Activated T-helper 9 cell treated with anti-CD3 and anti-CD28 coated beads, Interleukin-2, amount 50 U/mL, for 16 hours (primary cell): ENCODE results near the gene NDUFA3.

Experiments used
- DNase-seq: peaks from one replicate; pipeline ENCODE4 v3.0.0-alpha.2; 2020; ENCODE audit warnings: low read depth

The NDUFA3 gene

DNA sequence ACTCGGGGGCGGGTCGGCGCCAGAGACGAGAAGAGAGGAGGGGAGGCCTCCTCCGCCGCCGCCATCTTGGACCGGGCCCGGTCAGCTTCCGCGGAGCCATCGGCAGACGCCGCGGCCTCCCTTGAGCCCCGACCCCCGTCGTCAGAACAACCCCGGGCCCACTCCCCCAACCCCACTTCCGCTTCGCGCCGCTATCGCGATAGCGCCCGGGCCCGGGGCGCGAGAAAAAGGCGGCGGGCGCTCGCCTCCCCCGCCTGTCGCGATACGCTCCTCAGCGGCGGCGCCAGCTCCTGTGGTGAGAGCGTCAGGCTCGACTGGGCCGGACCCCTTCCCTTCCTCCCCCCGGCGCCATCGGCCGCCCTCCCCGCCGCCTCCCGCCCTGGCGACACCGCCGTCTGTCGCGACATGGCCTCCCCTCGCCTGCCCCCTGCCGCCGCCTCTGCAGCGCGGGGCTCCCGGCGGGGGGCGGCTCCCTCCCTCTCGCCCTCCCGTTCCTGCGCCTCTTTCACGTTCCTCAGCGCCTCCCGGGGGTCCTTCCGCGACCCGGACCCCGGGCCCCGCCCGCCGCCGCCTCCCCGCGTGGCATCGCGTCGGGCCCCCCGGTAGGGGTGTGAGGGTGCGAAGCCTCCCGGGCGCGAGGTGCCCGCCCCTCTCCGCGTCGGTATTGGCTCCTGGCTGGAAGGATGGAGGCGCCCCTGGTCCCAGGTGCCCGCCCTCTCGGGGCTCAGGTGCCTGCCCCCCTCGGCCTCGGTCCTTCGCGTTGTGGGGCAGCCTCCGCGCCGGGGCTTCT, 35.2 kb downstream of the NDUFA3 start, which contains the start of gene CNOT3:
Gene CNOT3 (plus strand): TSS at position 64 of the 790 bp plus-strand sequence. CDS start 5,217 bp downstream, outside the sequence.
- peak; percentile 32 for DNase-seq

DNA sequence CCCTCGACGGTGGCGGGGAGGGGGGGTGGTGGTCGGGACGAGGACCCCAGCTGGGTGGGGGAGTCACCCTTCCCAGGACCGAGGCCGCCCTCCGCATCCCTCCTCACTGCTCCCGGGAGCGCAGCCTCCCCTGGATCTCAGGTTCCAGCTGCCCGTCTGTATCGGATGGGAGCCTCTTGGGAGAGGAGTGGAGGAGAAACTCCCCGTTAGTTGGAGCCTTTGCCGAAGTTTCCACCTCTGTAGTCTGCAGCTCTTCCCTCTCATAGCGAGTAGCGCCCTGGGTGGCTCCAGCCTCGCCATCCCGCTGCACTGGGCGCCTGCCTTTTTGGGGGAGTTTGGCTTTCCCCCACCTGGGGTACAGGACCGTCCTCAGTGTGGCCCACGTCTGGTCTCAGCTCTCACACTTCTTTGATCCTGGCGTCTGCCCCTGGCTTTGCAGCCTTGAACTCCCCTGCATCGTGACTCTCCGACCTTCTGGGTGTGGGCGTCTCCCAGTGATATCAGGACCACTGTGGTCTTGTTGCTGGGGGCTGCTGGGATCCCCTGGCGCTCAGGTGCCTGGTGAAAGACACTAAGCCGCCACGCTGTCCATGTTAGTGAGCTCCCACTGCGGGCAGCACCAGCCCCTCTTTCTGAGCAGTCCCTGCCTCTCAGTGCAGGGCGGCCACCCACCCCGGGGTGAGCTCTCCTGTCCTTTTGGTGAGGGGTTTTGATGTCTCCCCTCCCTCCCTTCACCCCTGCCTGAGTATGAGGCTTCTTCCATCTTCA, 36.0 kb downstream of the NDUFA3 start:
- no peak for DNase-seq

DNA sequence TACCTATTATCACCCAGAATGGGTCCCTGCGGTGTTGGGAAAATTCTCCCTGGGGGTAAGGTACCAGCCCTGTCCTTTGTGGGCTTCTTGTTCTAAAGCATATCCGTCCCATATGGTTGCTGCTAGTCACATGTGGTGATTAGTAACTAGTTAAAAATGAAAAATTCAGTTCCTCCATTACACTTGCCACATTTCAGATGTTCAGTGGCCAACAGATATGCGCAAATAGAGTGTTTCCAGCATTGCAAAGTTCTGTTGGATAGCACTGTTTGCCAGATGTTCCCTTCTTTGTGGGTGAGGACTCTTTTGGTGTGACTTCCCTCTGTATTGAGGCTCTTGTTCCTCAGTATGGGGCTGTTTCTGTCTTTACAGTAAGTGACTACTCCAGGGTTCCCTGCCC, 38.7 kb downstream of the NDUFA3 start:
- DNase-seq = no peak

DNA sequence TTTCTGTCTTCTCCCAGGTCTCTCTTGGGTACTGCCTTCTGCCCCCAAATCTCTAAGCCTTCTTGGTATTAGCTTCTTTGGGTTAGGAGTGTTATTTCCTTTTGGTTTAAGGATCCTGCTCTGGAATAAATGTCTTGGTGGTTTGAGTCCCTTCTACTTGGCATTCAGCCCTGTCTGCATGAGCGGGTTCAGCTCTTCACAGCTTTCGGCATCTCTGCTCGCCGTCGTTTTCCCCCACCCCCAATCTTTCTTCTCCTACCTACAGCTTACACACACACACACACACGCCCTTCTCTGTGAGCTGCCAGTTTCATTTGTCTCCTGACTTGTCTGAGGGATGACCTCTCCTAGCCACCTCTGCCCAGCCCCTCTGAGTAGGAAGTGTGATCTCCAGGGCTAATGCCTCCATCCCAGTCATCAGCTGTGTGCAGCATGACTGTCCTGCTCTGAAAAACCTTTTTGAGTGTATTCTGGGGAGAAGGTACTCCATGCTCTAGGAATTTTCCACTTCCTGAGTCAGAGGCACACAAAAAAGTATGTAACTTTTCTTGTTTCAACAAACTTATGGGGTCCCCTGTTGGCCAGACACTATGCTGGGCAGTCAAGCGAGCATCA, 39.6 kb downstream of the NDUFA3 start:
- no peak for DNase-seq

DNA sequence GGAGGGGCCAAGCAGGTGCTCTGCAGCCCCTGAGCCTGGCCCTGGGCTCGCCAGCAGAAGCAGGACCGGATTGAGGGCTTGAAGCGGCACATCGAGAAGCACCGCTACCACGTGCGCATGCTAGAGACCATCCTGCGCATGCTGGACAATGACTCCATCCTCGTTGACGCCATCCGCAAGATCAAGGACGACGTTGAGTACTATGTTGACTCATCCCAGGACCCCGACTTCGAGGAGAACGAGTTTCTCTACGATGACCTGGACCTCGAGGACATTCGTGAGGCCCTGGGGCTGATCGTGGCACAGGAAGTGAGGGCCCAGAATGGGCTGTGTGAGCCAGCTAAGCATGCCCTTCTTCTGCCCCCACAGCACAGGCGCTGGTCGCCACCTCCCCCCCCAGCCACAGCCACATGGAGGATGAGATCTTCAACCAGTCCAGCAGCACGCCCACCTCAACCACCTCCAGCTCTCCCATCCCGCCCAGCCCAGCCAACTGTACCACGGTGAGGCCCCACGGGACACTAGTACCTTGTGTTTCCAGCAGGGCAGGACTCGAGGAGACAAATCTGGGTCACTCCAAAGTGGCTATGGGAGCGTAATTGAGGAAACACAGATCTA, 43.0 kb downstream of the NDUFA3 start:
- no peak for DNase-seq

DNA sequence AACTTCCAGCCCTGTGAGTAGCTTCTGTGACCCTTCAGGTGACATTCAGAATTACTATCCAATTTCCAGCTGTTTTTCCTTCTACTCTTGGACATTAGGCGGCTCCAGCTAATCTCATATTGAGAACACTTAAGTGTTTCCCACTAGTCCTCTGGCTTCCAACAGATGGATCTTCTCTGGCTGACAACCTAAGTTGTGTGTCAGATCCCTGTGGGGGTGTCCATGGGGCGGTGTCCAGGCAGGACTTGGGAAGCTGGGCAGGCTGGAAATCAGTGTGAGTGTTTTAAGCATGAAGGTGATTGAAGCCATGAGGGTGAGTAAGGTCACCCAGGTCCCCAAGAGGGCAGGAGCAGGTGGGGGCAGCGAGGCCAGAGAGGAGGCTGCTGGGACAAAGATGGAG, 45.0 kb downstream of the NDUFA3 start:
- no peak for DNase-seq

DNA sequence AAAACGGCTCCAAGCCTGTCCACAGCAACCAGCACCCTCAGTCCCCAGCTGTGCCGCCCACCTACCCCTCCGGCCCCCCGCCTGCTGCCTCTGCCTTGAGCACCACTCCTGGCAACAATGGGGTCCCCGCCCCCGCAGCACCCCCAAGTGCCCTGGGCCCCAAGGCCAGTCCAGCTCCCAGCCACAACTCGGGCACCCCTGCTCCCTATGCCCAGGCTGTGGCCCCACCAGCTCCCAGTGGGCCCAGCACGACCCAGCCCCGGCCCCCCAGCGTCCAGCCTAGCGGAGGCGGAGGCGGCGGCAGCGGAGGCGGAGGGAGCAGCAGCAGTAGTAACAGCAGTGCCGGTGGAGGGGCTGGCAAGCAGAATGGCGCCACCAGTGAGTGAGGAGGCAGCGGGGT, 45.5 kb downstream of the NDUFA3 start:
- no peak for DNase-seq

DNA sequence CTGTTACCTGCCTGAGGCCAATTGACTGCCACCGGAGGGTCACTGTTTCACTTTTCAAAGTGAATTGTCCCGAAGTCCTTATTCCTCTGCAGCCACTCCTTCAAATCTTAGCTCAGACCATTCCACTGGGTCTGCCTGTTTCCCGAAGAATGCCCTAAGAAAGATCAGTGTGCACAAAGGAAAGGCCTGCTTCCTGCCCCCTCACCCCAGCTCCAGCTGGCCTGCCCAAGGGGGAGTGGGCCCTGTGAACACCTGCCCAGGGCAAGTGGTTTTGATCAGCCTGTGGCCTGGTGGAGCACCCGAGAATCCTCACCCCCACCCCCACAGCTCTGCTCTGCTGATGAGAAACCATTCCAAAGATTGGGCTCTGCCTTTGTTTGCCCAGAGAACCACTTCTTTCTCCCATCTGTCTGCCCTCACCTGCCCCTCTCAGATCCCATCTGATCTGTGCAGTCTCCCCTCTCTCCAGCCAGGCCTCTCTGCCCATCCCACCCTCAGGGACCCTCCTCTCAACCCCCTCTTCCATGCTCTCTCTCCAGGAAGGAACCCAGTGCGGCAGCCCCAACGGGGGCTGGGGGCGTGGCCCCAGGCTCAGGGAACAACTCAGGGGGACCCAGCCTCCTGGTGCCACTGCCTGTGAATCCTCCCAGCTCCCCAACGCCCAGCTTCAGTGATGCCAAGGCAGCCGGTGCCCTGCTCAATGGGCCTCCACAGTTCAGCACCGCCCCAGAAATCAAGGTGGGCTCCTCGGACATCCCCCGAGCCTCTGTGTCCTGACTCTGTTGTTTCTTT, 46.6 kb downstream of the NDUFA3 start:
- DNase-seq = no peak

DNA sequence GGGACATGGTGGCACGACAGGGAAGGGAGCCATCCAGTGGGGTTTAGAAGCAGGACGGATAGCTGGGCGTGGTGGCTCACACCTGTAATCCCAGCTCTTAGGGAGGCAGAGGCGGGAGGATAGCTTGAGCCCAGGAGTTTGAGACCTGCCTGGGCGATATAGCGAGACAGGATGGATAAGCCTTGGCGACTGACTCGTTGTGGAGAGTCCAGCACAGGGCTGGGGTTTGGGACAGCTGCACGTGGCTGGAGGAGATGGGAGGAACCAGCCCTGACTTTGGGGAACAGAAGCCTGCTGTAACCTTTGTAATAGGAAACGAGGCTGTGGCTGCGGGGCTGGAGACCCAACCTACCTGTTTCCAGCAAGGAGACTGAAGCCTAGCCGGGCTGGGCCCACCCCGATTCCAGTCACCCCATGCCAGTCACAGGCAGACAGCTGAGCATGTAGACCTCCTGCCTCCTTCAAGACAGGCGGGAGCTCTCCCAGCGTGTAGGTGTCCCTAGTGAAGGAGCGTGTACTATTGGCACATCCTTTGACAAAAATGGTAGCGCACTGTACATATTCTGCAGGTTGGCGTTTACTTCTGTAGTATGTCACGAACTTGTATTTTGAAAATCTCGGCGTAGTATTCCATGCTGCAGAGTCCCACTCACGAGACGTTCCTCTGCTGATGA, 48.8 kb downstream of the NDUFA3 start:
- no peak for DNase-seq

DNA sequence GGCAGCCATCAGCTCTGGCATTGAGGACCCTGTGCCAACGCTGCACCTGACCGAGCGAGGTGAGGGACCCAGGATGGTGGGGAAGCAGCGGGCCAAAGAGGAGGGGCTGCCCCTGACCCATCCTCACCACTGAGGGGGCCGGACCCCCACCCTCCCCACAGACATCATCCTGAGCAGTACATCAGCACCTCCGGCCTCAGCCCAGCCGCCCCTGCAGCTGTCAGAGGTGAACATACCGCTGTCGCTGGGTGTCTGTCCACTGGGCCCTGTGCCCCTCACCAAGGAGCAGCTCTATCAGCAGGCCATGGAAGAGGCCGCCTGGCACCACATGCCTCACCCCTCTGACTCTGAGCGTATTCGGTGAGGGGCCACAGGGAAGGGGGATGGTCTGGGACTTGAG, 49.6 kb downstream of the NDUFA3 start:
- DNase-seq = no peak

DNA sequence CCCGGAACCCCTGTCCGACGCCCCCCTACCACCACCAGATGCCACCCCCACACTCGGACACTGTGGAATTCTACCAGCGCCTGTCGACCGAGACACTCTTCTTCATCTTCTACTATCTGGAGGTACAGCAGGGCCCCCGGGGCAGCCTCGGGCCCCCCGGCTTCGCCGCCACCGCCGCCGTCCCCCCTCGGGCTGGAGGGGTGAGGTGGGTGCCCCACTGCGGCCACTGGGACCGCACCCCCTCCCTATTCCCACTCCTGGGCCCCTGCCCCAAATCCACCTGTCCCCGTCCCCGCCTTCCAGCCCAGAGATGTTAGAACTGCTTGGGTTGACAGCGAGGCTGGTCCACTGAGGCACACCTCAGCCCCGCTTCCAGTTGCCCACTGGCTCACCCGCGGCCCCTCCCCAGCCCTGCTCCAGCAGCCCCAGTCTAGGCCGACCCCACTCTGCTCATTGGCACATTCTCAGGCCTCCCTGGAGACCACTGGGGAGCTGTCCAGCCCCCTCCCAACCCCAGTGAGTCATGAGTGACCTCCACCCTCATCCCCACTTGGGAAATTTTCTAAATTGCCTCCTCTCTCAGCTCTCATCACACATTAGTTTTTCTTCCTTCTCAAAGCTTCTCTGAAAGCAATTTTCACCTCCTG, 50.3 kb downstream of the NDUFA3 start:
- no peak for DNase-seq

DNA sequence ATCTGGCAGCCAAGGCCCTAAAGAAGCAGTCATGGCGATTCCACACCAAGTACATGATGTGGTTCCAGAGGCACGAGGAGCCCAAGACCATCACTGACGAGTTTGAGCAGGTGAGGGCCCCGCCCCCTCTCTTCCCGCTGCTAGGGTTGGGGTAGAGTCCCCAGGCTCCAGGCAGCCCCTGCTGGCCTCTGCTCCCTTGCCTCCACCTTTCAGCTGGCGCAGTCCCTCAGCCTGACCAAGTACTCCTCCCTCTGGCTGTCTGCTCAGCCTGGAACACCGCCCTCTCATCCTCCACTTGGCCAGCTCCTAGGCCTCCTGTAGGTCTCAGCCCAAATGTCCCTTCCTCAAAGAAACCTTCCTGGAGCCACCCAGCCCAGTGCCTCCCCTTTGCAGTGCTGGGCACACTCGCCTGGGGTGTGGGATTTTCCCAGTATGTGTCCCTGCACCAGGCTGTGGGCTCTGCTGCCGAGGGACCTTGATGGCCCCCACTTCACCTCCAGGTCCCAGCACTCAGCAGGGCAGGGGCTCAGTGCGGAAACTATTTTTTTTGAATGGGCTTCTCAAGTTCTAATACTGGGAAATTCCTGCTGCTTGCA, 51.2 kb downstream of the NDUFA3 start:
- DNase-seq = no peak

DNA sequence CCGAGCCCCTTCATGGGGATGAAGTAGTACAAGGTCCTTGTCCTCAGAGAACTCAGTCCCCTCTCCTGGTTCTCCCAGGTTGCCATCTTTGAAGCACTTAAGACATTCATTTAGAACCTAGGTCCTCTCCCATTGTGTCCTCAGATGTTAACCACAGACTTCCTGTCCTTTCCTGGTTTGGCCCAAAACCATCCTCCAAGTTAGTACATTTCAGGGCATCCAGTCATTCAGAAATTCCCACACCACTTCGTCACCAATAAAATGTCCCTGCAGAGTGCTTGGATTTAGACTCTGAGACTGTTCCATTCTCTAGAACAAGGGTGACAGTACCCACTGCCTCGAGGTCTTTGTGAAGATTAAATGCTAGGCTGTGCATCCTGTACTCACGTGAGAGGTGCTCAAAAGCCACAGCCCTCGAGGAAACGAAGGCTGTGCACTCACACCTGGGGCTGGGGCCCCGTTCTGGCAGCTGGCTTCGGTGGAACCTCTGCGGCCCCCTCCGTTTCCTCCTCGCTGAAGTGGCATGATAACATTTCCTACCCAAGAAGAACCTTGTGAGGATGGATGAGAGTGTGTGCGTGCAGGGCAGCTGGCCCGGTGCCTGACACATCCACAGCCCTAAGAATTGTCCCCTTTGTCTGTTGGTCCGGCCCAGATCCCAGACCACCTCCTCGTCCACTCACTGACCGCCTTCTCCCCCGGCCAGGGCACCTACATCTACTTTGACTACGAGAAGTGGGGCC, 52.1 kb downstream of the NDUFA3 start:
- DNase-seq = no peak

DNA sequence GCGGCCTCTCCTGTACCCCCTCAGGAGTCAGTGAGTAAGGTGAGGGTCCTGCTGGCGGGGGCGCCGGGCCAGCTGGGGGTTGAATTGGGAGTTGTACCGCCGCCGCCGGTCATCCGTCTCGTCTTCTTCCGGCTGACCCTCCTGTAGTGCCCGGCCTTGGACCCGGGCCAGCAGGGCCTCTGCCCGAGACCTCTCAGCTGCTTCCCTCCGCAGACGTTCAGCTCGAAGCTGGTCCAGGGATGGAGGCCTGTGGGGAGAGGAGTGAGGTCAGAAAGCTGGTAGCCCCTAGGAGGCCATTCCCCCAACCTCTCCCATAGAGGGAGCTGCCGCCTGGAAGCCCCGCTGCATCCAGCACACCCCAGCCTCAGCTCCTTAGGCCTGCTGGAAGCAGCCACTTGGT, 53.0 kb downstream of the NDUFA3 start:
- no peak for DNase-seq

DNA sequence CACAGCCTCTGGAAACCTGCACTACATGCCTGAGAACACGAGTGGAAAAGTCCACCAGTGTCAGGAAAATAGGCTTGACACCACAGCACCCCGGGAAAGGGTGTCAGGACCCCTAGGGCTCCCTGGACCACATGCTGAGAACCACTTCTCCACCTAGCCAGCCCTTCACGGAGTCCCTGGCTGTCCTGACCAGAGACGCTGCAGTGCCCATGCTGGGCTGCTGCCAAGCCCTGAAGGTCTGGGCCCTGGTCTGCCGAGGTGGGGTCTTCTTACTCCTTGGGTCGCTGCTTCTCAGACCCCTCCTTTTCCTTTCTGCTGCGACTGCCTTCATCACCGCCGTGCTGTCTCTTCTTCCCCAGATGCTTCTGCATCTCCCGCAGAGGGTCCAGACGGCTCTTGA, 53.8 kb downstream of the NDUFA3 start:
- DNase-seq = no peak

DNA sequence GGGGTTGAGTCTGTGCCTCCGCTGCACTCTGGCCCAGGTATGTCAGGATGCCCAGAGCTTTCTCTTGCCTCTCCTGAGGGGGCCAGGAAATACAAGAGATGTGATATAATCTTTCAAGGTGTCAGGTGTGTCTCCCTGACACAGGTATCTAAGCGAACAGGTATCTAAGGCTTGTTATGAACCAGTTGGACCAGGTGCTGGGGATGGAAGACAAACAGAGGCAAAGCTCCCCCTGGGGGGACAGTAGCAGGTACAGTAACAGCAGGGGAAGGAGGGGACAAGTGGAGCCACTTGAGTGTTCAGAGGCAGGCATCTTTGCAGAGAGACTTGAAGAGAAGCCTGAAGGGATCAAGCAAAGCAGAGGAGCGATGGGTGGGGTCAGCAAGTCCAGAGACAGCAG, 54.3 kb downstream of the NDUFA3 start:
- DNase-seq = no peak
